Measurements from ENCODE around the gene MAST2. TPM values are rescaled to one million over a fixed set of nuclear protein-coding genes. Genes with fewer than 3 reads are reported as not detected.

Gene MAST2
- total and polyA plus RNA-seq, 5 donors: 46.1 to 85.3 (median 69.5) TPM

DNA sequence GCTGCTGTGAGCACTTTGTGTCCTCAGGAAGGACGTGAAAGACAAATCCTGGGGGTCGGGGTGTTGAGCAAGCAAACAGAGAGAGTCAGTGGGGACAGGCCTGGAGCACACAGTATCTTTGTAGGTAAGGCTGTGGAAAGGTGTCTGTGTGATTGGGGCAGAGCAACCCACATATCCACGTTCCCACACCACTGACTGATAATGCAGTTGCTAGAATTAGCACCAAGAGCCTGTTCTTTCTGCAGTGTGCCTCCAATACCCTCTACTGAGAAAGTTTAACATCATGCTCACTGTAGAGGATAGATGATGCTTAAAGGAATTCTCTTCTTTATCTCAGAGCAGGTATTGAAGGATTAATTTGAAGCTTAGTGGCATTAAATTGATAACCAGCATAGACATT lies 167.9 kb downstream of the MAST2 start:
- H3K4me3 ChIP-seq (ENCODE audit: low read length): no peak overlapping the region
- peak in 1 of 2 donors; percentile 38 for ATAC-seq
- 88% methylated on average over 3 of the region's 3 CpGs for WGBS

DNA sequence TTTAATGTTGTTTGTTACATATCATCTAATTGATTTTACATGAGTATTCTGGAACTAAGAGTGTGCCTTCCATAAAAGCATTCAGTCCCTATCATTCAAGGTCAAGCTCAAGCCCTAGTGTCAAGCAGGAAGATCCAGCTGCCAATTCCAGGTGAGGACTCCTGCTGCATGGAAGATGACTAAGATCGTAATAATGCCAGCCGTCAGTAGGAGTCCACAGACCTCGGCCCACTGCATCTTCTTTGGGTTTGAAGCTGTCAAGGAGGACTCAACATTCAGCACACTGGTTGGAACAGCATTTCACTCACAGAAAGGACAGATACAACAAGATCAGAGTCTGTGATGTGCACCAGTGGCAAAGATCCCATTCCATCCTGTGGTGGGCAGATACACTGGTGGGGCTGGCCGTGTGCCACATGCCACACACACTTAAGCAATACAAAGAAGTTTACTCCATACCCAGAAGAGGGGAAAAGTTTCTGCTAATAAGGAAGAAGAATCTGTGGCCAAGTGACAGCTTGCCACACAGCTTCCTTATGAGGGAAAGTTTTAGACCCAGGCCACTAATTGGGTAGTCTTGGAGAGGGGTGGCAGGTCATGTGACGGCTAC lies 168.6 kb downstream of the MAST2 start:
- 90% methylated on average over 5 of the region's 5 CpGs for WGBS
- ATAC-seq: no peak
- Histone ChIP-seq H3K9me3 (ENCODE audit: control insufficient read depth, low read length) (no peaks in the 10 kb centered on the region), H3K27ac (ENCODE audit: low read length) (no peak overlapping the region), H3K4me3 (ENCODE audit: low read length) (no peak overlapping the region), H3K27me3 (ENCODE audit: control insufficient read depth, insufficient read depth) (no peaks in the 10 kb centered on the region), H3K4me1 (ENCODE audit: control insufficient read depth, insufficient read depth, low read length) (peaks cover 1% of the 10 kb centered on the region)
- intact Hi-C loops (cut with DNase I): no loop called here
- no peak for DNase-seq

More for the DNA sequence above, 167.9 kb downstream of the MAST2 start:
- Histone ChIP-seq H3K9me3 (ENCODE audit: control insufficient read depth, low read length) (no peaks in the 10 kb centered on the region), H3K27me3 (ENCODE audit: control insufficient read depth, insufficient read depth) (no peaks in the 10 kb centered on the region), H3K27ac (ENCODE audit: low read length) (no peak overlapping the region), H3K4me1 (ENCODE audit: control insufficient read depth, insufficient read depth, low read length) (peaks cover 1% of the 10 kb centered on the region)
- intact Hi-C loops (cut with DNase I): no loop called here
- no peak for DNase-seq

DNA sequence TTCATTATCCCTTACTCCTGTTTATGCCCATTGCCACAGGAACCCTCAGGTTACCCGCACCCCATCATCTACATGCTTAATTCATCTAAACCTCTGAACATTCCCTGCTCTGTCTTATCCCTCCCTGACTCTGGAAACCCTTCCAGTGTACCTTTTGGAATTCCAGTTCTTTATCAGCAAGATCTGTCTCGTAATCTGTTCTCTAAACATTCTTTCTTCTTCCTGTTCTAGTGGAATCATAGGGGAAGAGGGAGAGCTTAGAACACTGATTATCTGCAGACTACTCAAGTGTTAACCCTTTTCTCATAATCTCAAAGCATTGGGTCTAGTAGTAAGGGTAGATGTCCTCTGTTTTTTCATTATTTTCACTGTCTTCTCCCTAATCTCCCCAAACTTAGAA lies 169.2 kb downstream of the MAST2 start:
- no peak overlapping the region for H3K27ac ChIP-seq (ENCODE audit: low read length)
- DNase-seq (no peak), ATAC-seq (no peak)
- no peaks in the 10 kb centered on the region for H3K9me3 ChIP-seq (ENCODE audit: control insufficient read depth, low read length)
- H3K4me3 ChIP-seq (ENCODE audit: low read length): no peak overlapping the region
- H3K27me3 ChIP-seq (ENCODE audit: control insufficient read depth, insufficient read depth): no peaks in the 10 kb centered on the region
- intact Hi-C loops (cut with DNase I): no loop called here
- WGBS: 86% methylated on average over 2 of the region's 2 CpGs
- H3K4me1 ChIP-seq (ENCODE audit: control insufficient read depth, insufficient read depth, low read length): peaks cover 1% of the 10 kb centered on the region

DNA sequence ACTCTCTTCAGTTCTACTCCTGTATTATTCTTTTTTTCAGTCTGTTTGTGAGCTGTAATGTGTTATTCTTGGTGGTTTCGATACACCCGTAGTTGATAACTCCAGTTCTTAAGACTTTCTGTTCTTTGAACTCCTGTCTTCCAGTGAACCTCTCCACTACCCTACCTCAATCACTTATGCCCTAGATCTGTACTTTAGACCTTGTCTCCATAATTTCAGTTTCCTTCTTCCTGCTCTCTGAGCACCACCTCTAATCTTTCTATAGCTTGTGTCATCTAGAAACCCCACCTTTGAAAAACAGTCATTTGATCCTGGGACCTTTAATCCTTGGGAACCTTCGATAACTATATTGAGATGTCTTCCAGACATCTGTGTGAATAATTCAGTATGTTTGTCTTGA lies 169.7 kb downstream of the MAST2 start:
- 95% methylated on average over 3 of the region's 3 CpGs for WGBS
- DNase-seq (no peak), ATAC-seq (no peak)
- intact Hi-C loops (cut with DNase I): no loop called here
- H3K27ac ChIP-seq (ENCODE audit: low read length): no peak overlapping the region
- no peak overlapping the region for H3K4me3 ChIP-seq (ENCODE audit: low read length)
- H3K27me3 ChIP-seq (ENCODE audit: control insufficient read depth, insufficient read depth): no peaks in the 10 kb centered on the region
- no peaks in the 10 kb centered on the region for H3K9me3 ChIP-seq (ENCODE audit: control insufficient read depth, low read length)
- H3K4me1 ChIP-seq (ENCODE audit: control insufficient read depth, insufficient read depth, low read length): peaks cover 1% of the 10 kb centered on the region

DNA sequence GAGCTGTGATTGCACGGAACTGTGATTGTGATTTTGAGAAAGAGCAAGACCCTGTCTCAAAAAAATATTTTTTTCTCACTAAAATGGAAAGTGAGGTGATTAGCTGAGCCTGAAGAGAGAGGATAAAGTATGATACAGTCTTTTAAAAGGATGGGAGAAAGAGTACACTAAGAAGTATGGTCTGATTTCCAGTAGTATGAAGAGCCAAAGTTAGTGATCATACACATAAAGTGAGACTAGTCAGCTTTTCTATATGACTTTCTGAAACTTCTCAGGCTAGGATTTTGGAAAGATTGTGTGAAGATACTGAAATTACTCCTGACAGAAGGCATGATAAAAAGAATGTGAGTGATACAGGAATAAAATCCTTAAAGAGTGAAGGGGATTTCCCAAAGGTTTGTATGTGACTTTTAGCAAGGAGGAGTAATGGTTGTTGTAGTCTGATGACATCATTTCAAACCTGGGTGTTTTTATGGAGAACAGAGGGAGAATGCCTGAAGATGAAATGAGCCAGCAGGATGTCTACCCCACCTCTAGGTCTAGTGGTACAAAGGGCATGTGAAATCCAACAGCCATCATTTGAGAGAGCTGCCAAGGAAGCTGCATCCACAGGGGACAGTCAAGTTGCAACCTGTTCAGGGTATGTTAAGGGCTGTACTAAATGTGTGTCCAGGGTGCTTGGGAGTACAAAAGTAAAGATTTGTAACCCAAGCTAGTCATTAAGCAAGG lies 171.3 kb downstream of the MAST2 start:
- Histone ChIP-seq H3K27ac (ENCODE audit: low read length) (no peak overlapping the region), H3K4me3 (ENCODE audit: low read length) (no peak overlapping the region), H3K9me3 (ENCODE audit: control insufficient read depth, low read length) (no peaks in the 10 kb centered on the region), H3K4me1 (ENCODE audit: control insufficient read depth, insufficient read depth, low read length) (peaks cover 1% of the 10 kb centered on the region), H3K27me3 (ENCODE audit: control insufficient read depth, insufficient read depth) (no peaks in the 10 kb centered on the region)
- DNase-seq (no peak), ATAC-seq (no peak)
- intact Hi-C loops (cut with DNase I): no loop called here
- WGBS: 100% methylated on average over 1 of the region's 1 CpG

DNA sequence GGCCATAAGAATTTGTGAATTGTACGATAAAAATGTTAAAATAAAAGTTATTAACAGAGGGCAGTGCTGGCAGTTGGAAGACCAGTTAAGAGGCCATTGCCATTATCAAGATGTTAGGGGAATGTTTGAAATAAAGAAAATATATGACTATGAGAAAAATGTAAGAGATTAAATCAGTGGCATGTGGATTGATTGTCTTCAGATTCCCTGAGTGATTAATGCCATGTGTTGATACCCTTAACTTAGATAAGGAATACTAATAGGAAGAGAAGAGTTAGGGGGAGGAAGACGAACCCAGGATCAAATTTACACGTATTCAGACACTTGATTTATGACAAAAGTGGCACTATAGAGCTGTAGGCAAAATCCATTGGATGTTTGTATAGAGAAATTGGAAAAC lies 173.2 kb downstream of the MAST2 start:
- 94% methylated on average over 3 of the region's 3 CpGs for WGBS
- Histone ChIP-seq H3K27ac (ENCODE audit: low read length) (no peak overlapping the region), H3K27me3 (ENCODE audit: control insufficient read depth, insufficient read depth) (no peaks in the 10 kb centered on the region), H3K4me3 (ENCODE audit: low read length) (no peak overlapping the region), H3K9me3 (ENCODE audit: control insufficient read depth, low read length) (no peaks in the 10 kb centered on the region), H3K4me1 (ENCODE audit: control insufficient read depth, insufficient read depth, low read length) (no peaks in the 10 kb centered on the region)
- intact Hi-C loops (cut with DNase I): no loop called here
- DNase-seq: no peak
- no peak for ATAC-seq

DNA sequence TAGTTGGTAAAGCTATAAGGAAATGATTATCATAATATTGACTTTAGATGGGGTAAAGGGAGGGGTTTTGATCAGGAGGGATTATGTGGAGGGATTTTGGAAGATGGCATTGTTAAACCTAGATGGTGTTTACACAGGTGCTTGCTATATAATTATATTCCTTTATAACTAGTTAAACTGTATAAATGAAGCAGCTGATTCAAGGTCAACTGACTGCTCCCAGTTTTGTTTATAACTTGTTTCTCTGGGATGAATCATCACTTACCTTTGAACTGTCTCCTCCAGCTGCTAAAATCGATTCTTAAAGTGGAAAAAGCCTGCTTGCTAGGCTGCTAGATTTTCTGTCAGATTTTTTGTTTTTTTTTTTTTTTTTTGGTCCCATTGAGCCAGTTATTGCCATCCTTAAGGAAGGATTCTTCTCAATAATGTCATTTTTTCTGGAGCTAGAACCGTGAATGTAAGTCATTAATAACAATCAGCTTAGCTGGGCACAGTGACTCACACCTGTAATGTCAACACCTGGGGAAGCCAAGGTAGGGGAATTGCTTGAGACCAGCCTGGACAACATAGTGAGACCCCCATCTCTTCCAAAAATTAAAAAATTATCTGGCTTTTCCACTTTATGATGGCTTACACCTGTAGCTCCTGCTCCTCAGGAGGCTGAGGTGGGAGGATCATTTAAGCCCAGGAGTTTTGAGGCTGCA lies 175.8 kb downstream of the MAST2 start:
- no peak overlapping the region for H3K27ac ChIP-seq (ENCODE audit: low read length)
- 78% methylated on average over 2 of the region's 2 CpGs for WGBS

DNA sequence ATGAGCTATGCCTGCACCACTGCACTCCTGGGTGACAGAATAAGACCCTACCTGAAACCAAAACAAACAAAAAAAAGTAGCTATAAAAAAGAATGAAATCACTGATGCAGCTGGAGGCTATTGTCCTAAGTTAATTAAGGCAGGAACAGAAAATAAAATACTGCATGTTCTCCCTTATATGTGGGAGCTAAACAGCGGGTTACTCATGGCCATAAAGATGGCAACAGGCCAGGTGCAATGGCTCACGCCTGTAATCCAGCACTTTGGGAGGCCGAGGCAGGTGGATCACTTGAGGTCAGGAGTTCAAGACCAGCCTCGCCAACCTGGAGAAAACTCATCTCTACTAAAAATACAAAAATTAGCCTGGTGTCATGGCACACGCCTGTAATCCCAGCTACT lies 176.4 kb downstream of the MAST2 start:
- H3K27ac ChIP-seq (ENCODE audit: low read length): no peak overlapping the region
- 97% methylated on average over 5 of the region's 5 CpGs for WGBS

More for the DNA sequence above, 175.8 kb downstream of the MAST2 start:
- H3K27me3 ChIP-seq (ENCODE audit: control insufficient read depth, insufficient read depth): no peaks in the 10 kb centered on the region
- H3K4me1 ChIP-seq (ENCODE audit: control insufficient read depth, insufficient read depth, low read length): no peaks in the 10 kb centered on the region
- intact Hi-C loops (cut with DNase I): no loop called here
- no peaks in the 10 kb centered on the region for H3K9me3 ChIP-seq (ENCODE audit: control insufficient read depth, low read length)
- no peak for DNase-seq
- H3K4me3 ChIP-seq (ENCODE audit: low read length): no peak overlapping the region
- ATAC-seq: no peak

DNA sequence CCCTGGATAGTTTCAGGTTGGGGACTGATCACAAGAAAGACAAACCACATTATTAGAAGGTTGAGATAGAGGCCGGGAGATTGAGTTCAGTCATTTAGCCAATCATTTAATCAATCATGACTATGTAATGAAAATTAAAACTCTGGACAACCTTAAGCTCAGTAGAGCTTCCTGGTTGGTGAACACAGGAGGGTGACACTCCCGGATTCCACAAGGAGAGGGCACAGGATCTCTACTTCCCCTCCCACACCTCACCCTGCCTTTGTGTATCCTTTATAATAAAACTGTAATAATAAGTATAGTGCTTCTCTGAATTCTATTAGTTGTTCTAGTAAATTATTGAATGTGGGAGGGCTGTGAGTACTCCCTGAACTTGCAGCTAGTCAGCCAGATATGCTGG lies 178.9 kb downstream of the MAST2 start:
- no peak for ATAC-seq
- 86% methylated on average over 2 of the region's 2 CpGs for WGBS

More for the DNA sequence above, 176.4 kb downstream of the MAST2 start:
- H3K9me3 ChIP-seq (ENCODE audit: control insufficient read depth, low read length): no peaks in the 10 kb centered on the region
- ATAC-seq (no peak), DNase-seq (no peak)
- intact Hi-C loops (cut with DNase I): no loop called here
- H3K27me3 ChIP-seq (ENCODE audit: control insufficient read depth, insufficient read depth): no peaks in the 10 kb centered on the region
- no peaks in the 10 kb centered on the region for H3K4me1 ChIP-seq (ENCODE audit: control insufficient read depth, insufficient read depth, low read length)
- no peak overlapping the region for H3K4me3 ChIP-seq (ENCODE audit: low read length)

DNA sequence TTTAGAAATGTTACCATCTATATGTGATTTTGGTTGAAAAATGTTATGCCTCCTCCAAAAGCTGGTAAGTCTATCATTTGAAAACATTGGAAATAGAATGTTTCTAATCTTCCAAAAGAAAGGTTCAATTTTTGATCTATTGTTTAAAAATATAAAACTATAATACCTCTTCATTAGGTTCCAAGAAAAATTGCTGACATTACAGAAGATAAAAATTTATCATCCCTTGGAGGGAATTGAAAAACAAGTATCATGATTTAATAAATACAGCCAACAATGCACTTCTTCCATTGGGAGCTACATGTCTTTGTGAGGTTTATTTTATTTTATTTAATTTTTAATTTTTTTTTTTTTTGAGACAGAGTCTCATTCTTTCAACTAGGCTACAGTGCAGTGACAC lies 180.6 kb downstream of the MAST2 start:
- ATAC-seq: no peak
- Histone ChIP-seq H3K27ac (ENCODE audit: low read length) (no peak overlapping the region), H3K4me3 (ENCODE audit: low read length) (no peak overlapping the region), H3K9me3 (ENCODE audit: control insufficient read depth, low read length) (no peaks in the 10 kb centered on the region), H3K4me1 (ENCODE audit: control insufficient read depth, insufficient read depth, low read length) (peaks cover 2% of the 10 kb centered on the region), H3K27me3 (ENCODE audit: control insufficient read depth, insufficient read depth) (no peaks in the 10 kb centered on the region)
- intact Hi-C loops (cut with DNase I): no loop called here
- no peak for DNase-seq

More for the DNA sequence above, 178.9 kb downstream of the MAST2 start:
- Histone ChIP-seq H3K27ac (ENCODE audit: low read length) (no peak overlapping the region), H3K4me1 (ENCODE audit: control insufficient read depth, insufficient read depth, low read length) (peaks cover 2% of the 10 kb centered on the region), H3K27me3 (ENCODE audit: control insufficient read depth, insufficient read depth) (no peaks in the 10 kb centered on the region), H3K9me3 (ENCODE audit: control insufficient read depth, low read length) (no peaks in the 10 kb centered on the region), H3K4me3 (ENCODE audit: low read length) (no peak overlapping the region)
- intact Hi-C loops (cut with DNase I): no loop called here
- no peak for DNase-seq

DNA sequence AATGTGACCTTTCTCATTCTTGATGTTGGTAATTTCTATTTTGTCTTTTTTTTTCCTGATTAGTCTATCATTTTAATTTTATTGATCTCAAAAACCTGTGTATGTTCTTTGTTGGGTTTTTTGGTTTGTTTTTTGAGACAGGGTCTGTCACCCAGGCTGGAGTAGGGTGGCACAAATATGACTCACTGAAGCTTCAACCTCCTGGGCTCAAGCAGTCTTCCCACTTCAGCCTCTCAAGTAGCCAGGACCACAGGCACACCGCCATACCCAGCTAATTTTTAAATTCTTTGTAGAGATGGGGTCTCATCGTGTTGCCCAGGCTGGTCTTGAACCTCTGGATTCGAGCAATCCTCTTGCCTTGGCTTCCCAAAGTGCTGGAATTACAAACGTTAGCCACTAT lies 183.8 kb downstream of the MAST2 start:
- intact Hi-C loops (cut with DNase I): no loop called here
- Histone ChIP-seq H3K4me3 (ENCODE audit: low read length) (no peak overlapping the region), H3K27ac (ENCODE audit: low read length) (no peak overlapping the region), H3K4me1 (ENCODE audit: control insufficient read depth, insufficient read depth, low read length) (peaks cover 2% of the 10 kb centered on the region), H3K9me3 (ENCODE audit: control insufficient read depth, low read length) (no peaks in the 10 kb centered on the region), H3K27me3 (ENCODE audit: control insufficient read depth, insufficient read depth) (no peaks in the 10 kb centered on the region)
- DNase-seq (no peak), ATAC-seq (no peak)
- WGBS: 98% methylated on average over 4 of the region's 4 CpGs
